HepG2 (cell line): ENCODE results near the gene MIEF1. TPM values are rescaled to one million over a fixed set of nuclear protein-coding genes. Genes with fewer than 3 reads are reported as not detected.

Experiments
- CEBPZ ChIP-seq: IDR thresholded peaks from 2 replicates; pipeline ENCODE4 v1.6.1; 2012; ENCODE audit warnings: low read length, improper control_type of control experiment
- CREB1 ChIP-seq, 2 experiments: fragments of 450-650 bp in 1 of 2; IDR thresholded peaks; 2 replicates each; pipeline ENCODE4 v1.6.1; 2016 to 2017; ENCODE audit warnings: control low read depth in 1 of 2, mild to moderate bottlenecking in 1 of 2, missing compliant biosample characterization in 1 of 2, missing genetic modification characterization in 1 of 2
- DR1 ChIP-seq: sonication (generic); formaldehyde crosslinking; IDR thresholded peaks from 2 replicates; pipeline ENCODE4 v1.8.0; 2021; ENCODE audit warnings: mild to moderate bottlenecking, missing genetic modification reagents, inconsistent platforms
- HCFC1 ChIP-seq: fragments of 150-350 bp; IDR thresholded peaks from 2 replicates; pipeline ENCODE4 v1.6.1; 2014; ENCODE audit warnings: low read depth, low read length
- HIC2 ChIP-seq: sonication (generic); formaldehyde crosslinking; IDR thresholded peaks from 2 replicates; pipeline ENCODE4 v1.9.0; 2022; ENCODE audit warnings: low read depth, missing genetic modification reagents
- KLF16 ChIP-seq, 2 experiments: sonication (generic) in 1 of 2; formaldehyde crosslinking in 1 of 2; IDR thresholded peaks; 2 replicates each; pipeline versions ENCODE4 v1.6.1 to v1.8.0; 2016 to 2023; ENCODE audit warnings: missing genetic modification reagents in 2 of 2, missing compliant biosample characterization in 1 of 2
- MAF1 ChIP-seq: sonication (generic); formaldehyde crosslinking; IDR thresholded peaks from 2 replicates; pipeline ENCODE4 v1.5.0; 2020; ENCODE audit warnings: missing genetic modification reagents, borderline replicate concordance
- MAX ChIP-seq: IDR thresholded peaks from 2 replicates; pipeline ENCODE4 v1.6.1; 2012; ENCODE audit warnings: inconsistent platforms
- MIER2 ChIP-seq: IDR thresholded peaks from 2 replicates; pipeline ENCODE4 v1.6.1; 2016; ENCODE audit warnings: missing biosample characterization, missing genetic modification reagents
- MXD4 ChIP-seq: IDR thresholded peaks from 2 replicates; pipeline ENCODE4 v1.6.1; 2016; ENCODE audit warnings: mild to moderate bottlenecking, missing biosample characterization, missing genetic modification reagents
- TIGD3 ChIP-seq: sonication (generic); formaldehyde crosslinking; IDR thresholded peaks from 2 replicates; pipeline ENCODE4 v1.5.1; 2020; ENCODE audit warnings: mild to moderate bottlenecking, missing genetic modification reagents, borderline replicate concordance
- ZBED4 ChIP-seq: sonication (generic); formaldehyde crosslinking; IDR thresholded peaks from 2 replicates; pipeline ENCODE4 v1.4.0; 2020; ENCODE audit warnings: missing genetic modification reagents, borderline replicate concordance
- ZBTB7A ChIP-seq: sonication (generic); formaldehyde crosslinking; IDR thresholded peaks from 2 replicates; pipeline ENCODE4 v1.8.0; 2022; ENCODE audit warnings: mild to moderate bottlenecking, missing genetic modification reagents
- ZNF101 ChIP-seq: sonication (generic); formaldehyde crosslinking; IDR thresholded peaks from 2 replicates; pipeline ENCODE4 v1.4.0; 2020; ENCODE audit warnings: mild to moderate bottlenecking, low read depth, missing genetic modification reagents, borderline replicate concordance
- ZSCAN12 ChIP-seq: sonication (generic); formaldehyde crosslinking; IDR thresholded peaks from 2 replicates; pipeline ENCODE4 v1.9.0; 2021; ENCODE audit warnings: mild to moderate bottlenecking, missing genetic modification reagents
- polyA plus RNA-seq, 8 experiments: library from polyadenylated mRNA; depleted of rRNA in 3 of 8; stranded (reverse) in 7 of 8; unstranded in 1 of 8; fragments of >200 nt; fragmentation: Illumina TruSeq in 4 of 8; extraction: Trizol in 4 of 8; gene quantifications; 2 replicates each; pipeline versions ENCODE4 v1.2.1 to v1.2.3, GENCODE V29; 2011 to 2016; ENCODE audit warnings: low read depth in 4 of 8, missing spikeins in 1 of 8, mixed read lengths in 1 of 8; ENCODE audit not compliant: insufficient read depth in 1 of 8
- total RNA-seq, 5 experiments: library from RNA; depleted of rRNA; stranded (reverse); fragments of >200 nt; fragmentation: Illumina TruSeq; extraction: Trizol; gene quantifications; 2 replicates each; pipeline ENCODE4 v1.2.3, GENCODE V29; 2016; ENCODE audit warnings: low read depth in 1 of 5

Gene MIEF1
- total and polyA plus RNA-seq, 2 of the 13 experiments (the other 11 are each of a cell fraction or from before 2014, with no cell fraction given): 21.7 to 34.8 TPM

GRCh38 chr22:39502109-39502788 lies at the start of gene MIEF1 (continued):
- TF ChIP-seq TIGD3 (peak; percentile 28; the same call in 1 of the 2 replicates), HCFC1 (peak; percentile 57), CEBPZ (no peak), ZBED4 (peak; percentile 51; the same call in 1 of the 2 replicates), MAF1 (CRISPR knock-in tag) (peak; percentile 38; the same call in 1 of the 2 replicates), MIER2 (CRISPR knock-in tag) (no peak; the same call in 1 of the 2 replicates), HIC2 (CRISPR knock-in tag) (no peak), MAX (peak; percentile 98), ZBTB7A (peak; percentile 70), CREB1 (IDR thresholded peaks at IDR 0.05) (peak; percentile 57; the same call in 1 of the 2 replicates), CREB1 (CRISPR knock-in tag; IDR thresholded peaks at IDR 0.05) (peak; percentile 59), ZNF101 (CRISPR knock-in tag) (no peak), DR1 (CRISPR knock-in tag) (no peak), KLF16 (CRISPR knock-in tag; IDR thresholded peaks at IDR 0.05) (peak in 1 of 2 experiments; percentile 90; a peak in 2 of 4 replicates), ZSCAN12 (CRISPR knock-in tag) (no peak), MXD4 (CRISPR knock-in tag) (peak; percentile 90; the same call in 1 of the 2 replicates)
